Measurements from ENCODE around the gene ABAT.

Gene ABAT

GRCh38 chr16:8826278-8826879 is 152.0 kb downstream of the ABAT start:
- DNase-seq, result no peak

GRCh38 chr16:8828541-8829165 is 154.2 kb downstream of the ABAT start:
- no peak for DNase-seq

- no peak for DNase-seq
These were observed 157.0 kb downstream of the ABAT start for GRCh38 chr16:8831450-8831849.

GRCh38 chr16:8831871-8832716 is 157.7 kb downstream of the ABAT start:
- DNase-seq, result no peak

GRCh38 chr16:8832717-8833105 is 158.3 kb downstream of the ABAT start:
- no peak for DNase-seq

Measured in DMS 273 treated with DMSO at 0.1 percent for 48 hours (cell line).